Kidney capillary endothelial cell (primary cell): ENCODE results near the gene UMODL1.
"Not testable (repeated sequence)": the region's sequence is repeated elsewhere in the genome, so short reads cannot be mapped to it uniquely, and the experiment has no call there.

Experiments
- DNase-seq: peaks from one replicate; pipeline ENCODE4 v3.0.0-alpha.2; 2018; ENCODE audit warnings: low spot score

Gene UMODL1

GRCh38 chr21:42059141-42059540 is 12.0 kb upstream of the UMODL1 start:
- no peak for DNase-seq

DNA sequence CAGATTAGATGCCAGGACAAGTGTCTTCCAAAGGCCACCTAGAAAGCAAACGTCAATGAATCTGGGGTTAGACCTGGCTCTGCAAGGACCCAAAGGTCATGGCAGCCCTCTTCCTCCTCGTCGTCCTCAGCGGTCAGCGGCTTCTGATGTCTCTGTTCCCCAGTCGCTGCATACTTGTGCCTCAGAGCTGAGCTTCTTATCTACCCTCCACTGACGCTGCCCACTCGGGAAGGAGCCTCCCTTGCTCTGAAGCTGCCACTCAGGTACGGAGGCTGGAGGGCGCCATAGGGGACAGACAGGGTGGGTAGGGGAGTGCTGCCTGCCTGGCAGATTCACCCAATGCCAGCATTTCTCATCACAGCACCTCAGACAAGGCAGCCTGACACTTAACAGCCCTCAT is 11.4 kb upstream of the UMODL1 start:
- no peak for DNase-seq

GRCh38 chr21:42060166-42060565 is 11.0 kb upstream of the UMODL1 start:
- DNase-seq, result no peak

GRCh38 chr21:42061195-42061985 is 9.7 kb upstream of the UMODL1 start:
- no peak for DNase-seq

- DNase-seq, result no peak
Observed at GRCh38 chr21:42061986-42062235, 9.2 kb upstream of the UMODL1 start.

DNA sequence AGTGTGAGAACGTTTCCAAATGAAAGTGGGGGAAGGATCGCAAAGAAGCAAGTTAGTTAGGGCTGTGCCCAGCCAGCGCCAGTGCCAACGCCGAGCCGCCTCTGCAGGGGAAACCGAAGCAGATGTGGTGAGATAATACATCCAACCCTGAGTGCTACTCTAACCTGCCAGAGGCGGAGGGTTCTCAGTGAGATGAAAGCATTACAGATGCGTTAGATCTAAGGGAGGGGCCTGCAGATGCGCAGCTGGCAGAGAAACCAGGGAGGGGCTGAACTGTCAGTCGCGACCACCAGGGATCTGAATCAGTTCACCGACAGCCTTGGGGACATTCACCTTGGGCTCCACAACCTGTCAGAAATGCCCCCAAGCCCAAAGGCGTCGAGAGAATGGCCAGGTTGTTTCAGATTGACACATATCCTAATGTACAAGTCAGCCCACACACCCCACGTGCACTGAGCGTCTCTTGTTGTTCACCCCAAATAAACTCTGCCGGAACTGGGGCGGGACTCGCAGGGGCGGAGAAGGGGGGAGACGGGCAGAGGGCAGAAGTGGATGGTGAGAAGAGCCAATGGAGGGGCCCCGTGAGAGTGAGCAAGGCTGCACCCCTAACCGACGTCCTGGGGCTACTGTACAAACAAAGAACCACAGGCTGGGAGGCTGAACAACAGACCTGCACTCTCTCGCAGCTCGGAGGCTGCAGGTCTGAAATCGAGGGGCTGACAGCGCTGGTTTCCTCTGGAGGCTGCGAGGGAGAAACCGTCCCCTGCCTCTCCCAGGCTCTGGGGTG is 8.7 kb upstream of the UMODL1 start:
- DNase-seq, result no peak

DNA sequence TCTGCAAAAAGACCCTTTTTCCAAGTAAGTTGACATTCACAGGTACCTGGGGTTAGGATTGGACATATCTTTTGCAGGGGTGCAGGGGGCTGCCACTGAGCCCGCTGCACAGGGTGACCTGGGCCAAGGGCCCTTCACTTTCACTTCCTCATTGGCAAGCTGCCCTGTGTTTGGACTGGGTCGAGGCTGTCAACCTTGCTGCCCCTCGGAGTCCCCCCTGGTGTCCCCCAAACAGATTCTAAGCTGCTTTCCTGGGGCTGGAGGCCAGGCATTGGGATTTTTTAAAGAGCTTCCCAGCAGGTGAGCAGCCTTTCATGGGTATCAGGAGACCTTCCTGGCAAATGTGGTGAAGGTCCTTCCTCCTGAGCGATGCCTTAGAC is 7.9 kb upstream of the UMODL1 start:
- DNase-seq, result no peak

DNA sequence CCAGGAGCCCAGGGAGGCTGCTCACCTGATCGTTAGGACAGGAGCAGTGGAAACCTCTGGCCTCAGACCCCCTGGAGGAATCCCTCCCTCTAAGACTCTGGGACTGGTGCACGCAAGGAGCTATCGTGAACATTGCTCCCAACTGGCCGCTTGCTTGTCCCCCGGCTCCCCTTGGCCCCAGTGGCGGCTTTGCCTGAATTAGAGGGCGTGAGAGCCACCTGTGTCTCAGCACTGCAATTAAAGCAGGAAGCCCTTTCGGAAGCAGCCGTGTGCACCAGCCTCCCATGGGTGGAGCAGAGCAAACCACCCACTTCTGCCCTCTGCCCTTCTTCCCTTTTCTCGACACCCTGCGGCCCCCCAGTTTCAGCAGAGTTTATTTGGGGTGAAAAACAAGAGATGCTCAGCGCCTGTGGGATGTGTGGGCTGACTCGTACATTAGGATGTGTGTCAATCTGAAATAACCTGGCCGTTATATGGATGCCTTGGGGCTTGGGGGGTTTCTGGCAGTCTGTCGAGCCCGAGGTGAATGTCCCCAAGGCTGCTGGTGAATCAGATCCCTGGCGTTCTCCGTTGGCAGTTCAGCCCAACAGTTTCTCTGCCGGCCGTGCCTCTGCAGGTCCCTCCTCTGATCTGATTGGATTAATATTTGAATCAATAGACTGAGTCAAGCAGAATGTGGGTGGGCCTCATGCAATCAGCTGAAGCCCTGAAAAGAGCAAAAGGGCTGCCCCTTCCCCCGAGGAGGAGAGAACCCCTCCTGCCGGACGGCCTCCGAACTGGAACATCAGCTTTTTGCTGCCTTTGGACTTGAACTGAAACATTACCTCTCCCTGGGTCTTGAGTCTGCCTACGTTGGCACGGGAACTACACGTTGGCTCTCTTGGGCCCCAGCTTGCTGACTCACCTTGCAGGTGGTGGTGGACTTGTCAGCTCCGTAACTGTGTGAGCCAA is 7.3 kb upstream of the UMODL1 start:
- DNase-seq, result no peak

GRCh38 chr21:42066521-42066920 is 4.6 kb upstream of the UMODL1 start:
- no peak for DNase-seq

GRCh38 chr21:42067531-42068255 is 3.4 kb upstream of the UMODL1 start:
- DNase-seq, result no peak

DNA sequence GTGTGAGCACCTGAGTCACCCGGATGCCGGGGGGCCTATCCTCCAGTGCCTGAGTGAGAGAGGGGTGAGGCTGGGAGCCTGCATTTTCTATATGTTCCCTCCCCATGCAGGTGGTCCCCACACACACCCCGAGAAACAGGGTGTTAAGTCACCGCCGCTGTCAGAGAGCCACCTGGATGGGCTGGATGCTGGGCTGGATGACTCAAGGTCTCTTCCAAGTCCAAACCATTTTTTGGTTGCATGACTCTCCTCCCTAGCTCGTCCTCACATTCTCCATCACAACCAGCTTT is 2.9 kb upstream of the UMODL1 start:
- no peak for DNase-seq

GRCh38 chr21:42068592-42068991 is 2.5 kb upstream of the UMODL1 start:
- DNase-seq, result no peak

- no peak for DNase-seq
Observed at GRCh38 chr21:42069327-42069726, 1.8 kb upstream of the UMODL1 start.

DNA sequence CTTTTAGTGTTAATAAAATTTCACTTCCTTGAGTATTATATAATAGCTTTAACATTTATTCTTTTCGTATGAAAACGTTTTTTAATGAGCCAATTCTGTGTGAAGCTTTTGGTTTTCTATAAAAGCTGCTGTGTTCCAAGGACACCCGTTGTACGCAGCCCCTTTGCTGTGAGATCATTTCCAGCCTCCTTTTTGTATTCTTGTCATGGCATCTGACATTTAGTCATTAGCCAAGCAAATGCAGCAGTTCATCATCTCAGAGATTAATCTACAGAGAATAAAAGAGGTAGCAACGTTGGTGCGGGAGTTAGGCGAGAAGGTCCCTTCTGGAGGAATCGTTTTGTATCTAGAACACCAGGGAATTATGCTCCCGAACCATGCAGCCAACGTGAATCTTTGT is 1.3 kb upstream of the UMODL1 start:
- no peak for DNase-seq

- DNase-seq, result no peak
Observed at GRCh38 chr21:42073145-42074099, 2.3 kb downstream of the UMODL1 start.

- no peak for DNase-seq
Observed at GRCh38 chr21:42075686-42076471, 4.8 kb downstream of the UMODL1 start.

- DNase-seq, result not testable (repeated sequence)
Observed at GRCh38 chr21:42077685-42078238, 6.6 kb downstream of the UMODL1 start.

DNA sequence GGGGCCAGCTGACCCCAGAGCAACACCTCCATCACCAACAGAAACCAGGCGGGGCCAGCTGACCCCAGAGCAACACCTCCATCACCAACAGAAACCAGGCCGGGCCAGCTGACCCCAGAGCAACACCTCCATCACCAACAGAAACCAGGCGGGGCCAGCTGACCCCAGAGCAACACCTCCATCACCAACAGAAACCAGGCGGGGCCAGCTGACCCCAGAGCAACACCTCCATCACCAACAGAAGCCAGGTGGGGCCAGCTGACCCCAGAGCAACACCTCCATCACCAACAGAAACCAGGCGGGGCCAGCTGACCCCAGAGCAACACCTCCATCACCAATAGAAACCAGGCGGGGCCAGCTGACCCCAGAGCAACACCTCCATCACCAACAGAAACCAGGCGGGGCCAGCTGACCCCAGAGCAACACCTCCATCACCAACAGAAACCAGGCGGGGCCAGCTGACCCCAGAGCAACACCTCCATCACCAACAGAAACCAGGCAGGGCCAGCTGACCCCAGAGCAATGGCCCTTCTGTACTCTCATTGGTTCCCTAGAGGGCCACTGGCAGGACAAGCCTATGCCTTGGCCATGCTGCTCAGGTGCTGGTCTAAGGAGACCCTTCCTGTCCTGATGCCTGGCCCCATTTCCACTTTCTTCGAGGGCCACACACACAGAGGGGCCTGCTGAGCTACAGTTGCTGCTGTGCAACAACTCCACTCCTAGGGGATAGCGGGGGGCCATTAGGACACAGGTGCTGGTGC is 7.3 kb downstream of the UMODL1 start:
- not testable (repeated sequence) for DNase-seq
